Liver (tissue), 9 donors: ENCODE measurements around the gene KIR3DL3. TPM values are rescaled to one million over a fixed set of nuclear protein-coding genes. Genes with fewer than 3 reads are reported as not detected.

Experiments
- DNase-seq: peaks from one replicate; pipeline ENCODE4 v3.0.0-alpha.2; 2017; ENCODE audit warnings: low spot score
- H3K27ac ChIP-seq, 2 donors: one replicate each; pipeline ENCODE4 v1.7.0; 2013; ENCODE audit warnings: inconsistent platforms in 2 of 2, low read length in 2 of 2, control low read depth in 1 of 2, low read depth in 1 of 2, mild to moderate bottlenecking in 1 of 2
- H3K27me3 ChIP-seq, 4 donors: one replicate each; pipeline versions ENCODE4 v1.6.1 to v1.7.0; 2013; ENCODE audit warnings: low read length in 3 of 4, inconsistent platforms in 1 of 4, mild to moderate bottlenecking in 1 of 4, moderate library complexity in 1 of 4; ENCODE audit not compliant: control insufficient read depth in 4 of 4, insufficient read depth in 4 of 4
- H3K36me3 ChIP-seq, 4 donors: one replicate each; pipeline versions ENCODE4 v1.6.1 to v1.7.0; 2013; ENCODE audit warnings: low read length in 3 of 4, mild to moderate bottlenecking in 3 of 4, low read depth in 1 of 4, moderate library complexity in 1 of 4; ENCODE audit not compliant: control insufficient read depth in 4 of 4, insufficient read depth in 3 of 4
- H3K4me1 ChIP-seq, 4 donors: one replicate each; pipeline versions ENCODE4 v1.6.1 to v1.7.0; 2013; ENCODE audit warnings: low read length in 3 of 4, mild to moderate bottlenecking in 3 of 4, moderate library complexity in 1 of 4; ENCODE audit not compliant: control insufficient read depth in 4 of 4, insufficient read depth in 4 of 4
- H3K4me3 ChIP-seq, 3 donors: one replicate each; pipeline versions ENCODE4 v1.6.1 to v1.7.0; 2013; ENCODE audit warnings: low read length in 3 of 3, control low read depth in 1 of 3, low read depth in 1 of 3, mild to moderate bottlenecking in 1 of 3
- H3K9ac ChIP-seq, 2 donors: one replicate each; pipeline ENCODE4 v1.7.0; 2013; ENCODE audit warnings: low read length in 2 of 2, mild to moderate bottlenecking in 2 of 2, moderate library complexity in 2 of 2, control low read depth in 1 of 2, low read depth in 1 of 2
- H3K9me3 ChIP-seq, 4 donors: one replicate each; pipeline versions ENCODE4 v1.6.1 to v1.7.0; 2013; ENCODE audit warnings: low read length in 3 of 4; ENCODE audit not compliant: control insufficient read depth in 4 of 4
- EGR1 ChIP-seq, 2 donors: IDR thresholded peaks; 2 replicates each; pipeline ENCODE4 v1.6.1; 2016 to 2018; ENCODE audit warnings: antibody characterized with exemption in 2 of 2, low read depth in 2 of 2
- FOXA2 ChIP-seq: IDR thresholded peaks from 2 replicates; pipeline ENCODE4 v1.6.1; 2016; ENCODE audit warnings: antibody characterized with exemption
- HNF4G ChIP-seq: IDR thresholded peaks from 2 replicates; pipeline ENCODE4 v1.6.1; 2016; ENCODE audit warnings: antibody characterized with exemption
- JUND ChIP-seq, 2 donors: IDR thresholded peaks; 2 replicates each; pipeline ENCODE4 v1.6.1; 2016; ENCODE audit warnings: antibody characterized with exemption in 2 of 2
- NR2F2 ChIP-seq: IDR thresholded peaks from 2 replicates; pipeline ENCODE4 v1.6.1; 2016; ENCODE audit warnings: antibody characterized with exemption
- TAF1 ChIP-seq: conservative IDR thresholded peaks from 2 replicates; pipeline ENCODE4 v1.6.1; 2016; ENCODE audit warnings: antibody characterized with exemption, mild to moderate bottlenecking
- YY1 ChIP-seq: IDR thresholded peaks from 2 replicates; pipeline ENCODE4 v1.6.1; 2016; ENCODE audit warnings: antibody characterized with exemption, mild to moderate bottlenecking
- WGBS: extraction: QIAGEN DNeasy Blood & Tissue Kit; methylation state at CpG from one replicate; pipeline ENCODE4 v1.1.7; 2013; 5-methylcytosine and 5-hydroxymethylcytosine counted together
- polyA plus RNA-seq, 2 donors: library from polyadenylated mRNA; stranded (reverse) in 1 of 2; unstranded in 1 of 2; fragments of 200-250 nt in 1 of 2; fragments of >200 nt in 1 of 2; fragmentation: Nextera tagmentation in 1 of 2; extraction: Ambion mirVana in 1 of 2; gene quantifications; one replicate each; pipeline versions ENCODE4 v1.2.1 to v1.2.3, GENCODE V29; 2013 to 2015
- total RNA-seq, 2 donors: library from RNA; depleted of rRNA; stranded (reverse); fragments of >200 nt; gene quantifications; one replicate each; pipeline ENCODE4 v1.2.3, GENCODE V29; 2014
- TF ChIP-seq, protein P1 (sequence below): fragments of 150-350 bp; IDR thresholded peaks from 2 replicates; pipeline ENCODE4 v1.5.1; 2017; ENCODE audit warnings: improper control_type of control experiment, low read depth, low read length; ENCODE audit not compliant: missing input control
- TF ChIP-seq, protein P2 (sequence below): IDR thresholded peaks from 2 replicates; pipeline ENCODE4 v1.6.1; 2016; ENCODE audit warnings: antibody characterized with exemption
- TF ChIP-seq, protein P3 (sequence below): IDR thresholded peaks from 2 replicates; pipeline ENCODE4 v1.6.1; 2016; ENCODE audit warnings: antibody characterized with exemption
- TF ChIP-seq, protein P4 (sequence below): IDR thresholded peaks from 2 replicates; pipeline ENCODE4 v1.6.1; 2016; ENCODE audit warnings: antibody characterized with exemption
- TF ChIP-seq, protein P5 (sequence below): IDR thresholded peaks from 2 replicates; pipeline ENCODE4 v1.6.1; 2016; ENCODE audit warnings: antibody characterized with exemption, mild to moderate bottlenecking
- donor health status: healthy.
- donor health status: healthy.
- donor health status: healthy.
- donor health status: healthy.
- donor health status: healthy.

The KIR3DL3 gene
- total and polyA plus RNA-seq, 4 donors = 0.05 TPM; not detected in 3

DNA sequence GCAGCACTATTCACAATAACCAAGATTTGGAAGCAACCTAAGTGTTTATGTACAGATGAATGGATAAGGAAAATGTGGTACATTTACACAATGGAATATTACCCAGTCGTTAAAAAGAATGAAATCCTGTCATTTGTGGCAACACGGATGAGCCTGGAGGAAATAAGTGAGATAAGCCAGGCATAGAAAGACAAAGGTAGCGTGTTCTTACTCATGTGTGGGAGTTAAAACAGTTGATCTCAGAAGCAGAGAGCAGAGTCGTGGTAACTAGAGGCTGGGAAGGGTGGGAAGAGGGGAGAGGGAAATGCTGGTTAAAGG is 32.0 kb upstream of the KIR3DL3 start:
- Histone ChIP-seq H3K4me1 (no peaks in the 10 kb centered on the region), H3K27ac (no peak overlapping the region), H3K27me3 (peaks cover 0 to 8% (median 2%) of the 10 kb centered on the region in 4 donors), H3K4me3 (no peak overlapping the region), H3K9ac (no peak overlapping the region), H3K36me3 (no peaks in the 10 kb centered on the region), H3K9me3 (no peaks in the 10 kb centered on the region)
- no peak for TF ChIP-seq NR2F2
- TF ChIP-seq, protein P1, sequence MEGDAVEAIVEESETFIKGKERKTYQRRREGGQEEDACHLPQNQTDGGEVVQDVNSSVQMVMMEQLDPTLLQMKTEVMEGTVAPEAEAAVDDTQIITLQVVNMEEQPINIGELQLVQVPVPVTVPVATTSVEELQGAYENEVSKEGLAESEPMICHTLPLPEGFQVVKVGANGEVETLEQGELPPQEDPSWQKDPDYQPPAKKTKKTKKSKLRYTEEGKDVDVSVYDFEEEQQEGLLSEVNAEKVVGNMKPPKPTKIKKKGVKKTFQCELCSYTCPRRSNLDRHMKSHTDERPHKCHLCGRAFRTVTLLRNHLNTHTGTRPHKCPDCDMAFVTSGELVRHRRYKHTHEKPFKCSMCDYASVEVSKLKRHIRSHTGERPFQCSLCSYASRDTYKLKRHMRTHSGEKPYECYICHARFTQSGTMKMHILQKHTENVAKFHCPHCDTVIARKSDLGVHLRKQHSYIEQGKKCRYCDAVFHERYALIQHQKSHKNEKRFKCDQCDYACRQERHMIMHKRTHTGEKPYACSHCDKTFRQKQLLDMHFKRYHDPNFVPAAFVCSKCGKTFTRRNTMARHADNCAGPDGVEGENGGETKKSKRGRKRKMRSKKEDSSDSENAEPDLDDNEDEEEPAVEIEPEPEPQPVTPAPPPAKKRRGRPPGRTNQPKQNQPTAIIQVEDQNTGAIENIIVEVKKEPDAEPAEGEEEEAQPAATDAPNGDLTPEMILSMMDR = no peak
- DNase-seq = no peak
- WGBS = 56% methylated on average over 4 of the region's 4 CpGs

DNA sequence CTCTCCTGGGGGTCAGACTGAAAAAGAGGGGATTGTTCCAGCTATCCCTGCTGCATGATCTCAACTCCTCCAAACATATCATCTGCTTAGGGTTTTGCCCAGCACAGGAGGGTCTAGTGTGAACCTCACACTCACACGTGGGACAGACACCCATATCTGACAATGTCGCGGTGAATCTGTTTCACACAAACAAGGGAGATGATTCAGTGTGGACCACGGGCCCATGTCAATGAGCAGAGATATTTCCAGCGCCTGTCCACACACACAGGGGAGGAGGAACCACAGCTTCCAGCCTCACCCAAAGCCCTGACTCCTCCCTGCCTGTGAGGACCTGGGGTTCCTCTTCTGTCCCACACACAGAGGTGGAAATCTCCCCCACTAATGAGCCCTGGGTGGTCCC is 29.6 kb upstream of the KIR3DL3 start:
- H3K36me3 ChIP-seq = no peaks in the 10 kb centered on the region
- no peak overlapping the region for H3K9ac ChIP-seq
- TF ChIP-seq, protein P2, sequence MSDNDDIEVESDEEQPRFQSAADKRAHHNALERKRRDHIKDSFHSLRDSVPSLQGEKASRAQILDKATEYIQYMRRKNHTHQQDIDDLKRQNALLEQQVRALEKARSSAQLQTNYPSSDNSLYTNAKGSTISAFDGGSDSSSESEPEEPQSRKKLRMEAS = no peak
- TF ChIP-seq, protein P1 = no peak
- no peak for TF ChIP-seq TAF1
- TF ChIP-seq, protein P3, sequence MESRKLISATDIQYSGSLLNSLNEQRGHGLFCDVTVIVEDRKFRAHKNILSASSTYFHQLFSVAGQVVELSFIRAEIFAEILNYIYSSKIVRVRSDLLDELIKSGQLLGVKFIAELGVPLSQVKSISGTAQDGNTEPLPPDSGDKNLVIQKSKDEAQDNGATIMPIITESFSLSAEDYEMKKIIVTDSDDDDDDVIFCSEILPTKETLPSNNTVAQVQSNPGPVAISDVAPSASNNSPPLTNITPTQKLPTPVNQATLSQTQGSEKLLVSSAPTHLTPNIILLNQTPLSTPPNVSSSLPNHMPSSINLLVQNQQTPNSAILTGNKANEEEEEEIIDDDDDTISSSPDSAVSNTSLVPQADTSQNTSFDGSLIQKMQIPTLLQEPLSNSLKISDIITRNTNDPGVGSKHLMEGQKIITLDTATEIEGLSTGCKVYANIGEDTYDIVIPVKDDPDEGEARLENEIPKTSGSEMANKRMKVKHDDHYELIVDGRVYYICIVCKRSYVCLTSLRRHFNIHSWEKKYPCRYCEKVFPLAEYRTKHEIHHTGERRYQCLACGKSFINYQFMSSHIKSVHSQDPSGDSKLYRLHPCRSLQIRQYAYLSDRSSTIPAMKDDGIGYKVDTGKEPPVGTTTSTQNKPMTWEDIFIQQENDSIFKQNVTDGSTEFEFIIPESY = no peak
- no peak for TF ChIP-seq JUND (IDR thresholded peaks at IDR 0.05)
- TF ChIP-seq YY1 = no peak
- no peak for TF ChIP-seq NR2F2
- H3K27ac ChIP-seq = no peak overlapping the region
- no peaks in the 10 kb centered on the region for H3K4me1 ChIP-seq
- H3K4me3 ChIP-seq = no peak overlapping the region
- 70% methylated on average over 5 of the region's 5 CpGs for WGBS
- no peaks in the 10 kb centered on the region for H3K9me3 ChIP-seq
- H3K27me3 ChIP-seq = peaks cover 0 to 4% (median under 1%) of the 10 kb centered on the region in 4 donors
- DNase-seq = no peak

DNA sequence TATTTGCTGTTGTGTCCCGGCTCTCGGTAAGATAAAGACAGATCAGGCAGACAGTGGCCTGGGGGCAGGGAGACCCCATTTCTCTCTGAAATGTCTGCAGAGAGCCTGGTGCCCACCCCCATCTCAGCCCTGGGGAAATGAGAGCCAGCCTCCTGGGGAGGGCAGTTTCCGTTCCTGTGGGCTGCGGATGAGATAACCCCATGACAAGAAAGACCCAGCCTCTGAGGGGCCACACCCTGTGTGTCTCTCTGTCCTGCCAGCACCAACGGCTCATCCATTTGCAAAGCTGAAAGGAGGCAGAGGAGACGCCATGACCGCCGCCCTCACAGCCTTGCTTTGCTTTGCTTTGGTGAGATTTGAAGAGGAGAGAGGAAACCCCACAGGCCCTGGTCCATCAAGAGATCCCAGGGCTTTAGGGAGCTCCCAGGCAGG is 28.1 kb upstream of the KIR3DL3 start:
- H3K27ac ChIP-seq = no peak overlapping the region
- no peak overlapping the region for H3K9ac ChIP-seq
- no peaks in the 10 kb centered on the region for H3K9me3 ChIP-seq
- peaks cover 0 to 5% (median 2%) of the 10 kb centered on the region in 4 donors for H3K27me3 ChIP-seq
- 57% methylated on average over 8 of the region's 8 CpGs for WGBS
- DNase-seq = no peak
- H3K4me1 ChIP-seq = no peaks in the 10 kb centered on the region
- H3K36me3 ChIP-seq = no peaks in the 10 kb centered on the region
- no peak overlapping the region for H3K4me3 ChIP-seq
- TF ChIP-seq, protein P4, sequence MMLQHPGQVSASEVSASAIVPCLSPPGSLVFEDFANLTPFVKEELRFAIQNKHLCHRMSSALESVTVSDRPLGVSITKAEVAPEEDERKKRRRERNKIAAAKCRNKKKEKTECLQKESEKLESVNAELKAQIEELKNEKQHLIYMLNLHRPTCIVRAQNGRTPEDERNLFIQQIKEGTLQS = no peak
- TF ChIP-seq HNF4G (no peak), YY1 (no peak), FOXA2 (no peak), EGR1 (IDR thresholded peaks at IDR 0.05; ENCODE audit: low read depth in 2 of 2) (no peak)
- TF ChIP-seq, protein P5, sequence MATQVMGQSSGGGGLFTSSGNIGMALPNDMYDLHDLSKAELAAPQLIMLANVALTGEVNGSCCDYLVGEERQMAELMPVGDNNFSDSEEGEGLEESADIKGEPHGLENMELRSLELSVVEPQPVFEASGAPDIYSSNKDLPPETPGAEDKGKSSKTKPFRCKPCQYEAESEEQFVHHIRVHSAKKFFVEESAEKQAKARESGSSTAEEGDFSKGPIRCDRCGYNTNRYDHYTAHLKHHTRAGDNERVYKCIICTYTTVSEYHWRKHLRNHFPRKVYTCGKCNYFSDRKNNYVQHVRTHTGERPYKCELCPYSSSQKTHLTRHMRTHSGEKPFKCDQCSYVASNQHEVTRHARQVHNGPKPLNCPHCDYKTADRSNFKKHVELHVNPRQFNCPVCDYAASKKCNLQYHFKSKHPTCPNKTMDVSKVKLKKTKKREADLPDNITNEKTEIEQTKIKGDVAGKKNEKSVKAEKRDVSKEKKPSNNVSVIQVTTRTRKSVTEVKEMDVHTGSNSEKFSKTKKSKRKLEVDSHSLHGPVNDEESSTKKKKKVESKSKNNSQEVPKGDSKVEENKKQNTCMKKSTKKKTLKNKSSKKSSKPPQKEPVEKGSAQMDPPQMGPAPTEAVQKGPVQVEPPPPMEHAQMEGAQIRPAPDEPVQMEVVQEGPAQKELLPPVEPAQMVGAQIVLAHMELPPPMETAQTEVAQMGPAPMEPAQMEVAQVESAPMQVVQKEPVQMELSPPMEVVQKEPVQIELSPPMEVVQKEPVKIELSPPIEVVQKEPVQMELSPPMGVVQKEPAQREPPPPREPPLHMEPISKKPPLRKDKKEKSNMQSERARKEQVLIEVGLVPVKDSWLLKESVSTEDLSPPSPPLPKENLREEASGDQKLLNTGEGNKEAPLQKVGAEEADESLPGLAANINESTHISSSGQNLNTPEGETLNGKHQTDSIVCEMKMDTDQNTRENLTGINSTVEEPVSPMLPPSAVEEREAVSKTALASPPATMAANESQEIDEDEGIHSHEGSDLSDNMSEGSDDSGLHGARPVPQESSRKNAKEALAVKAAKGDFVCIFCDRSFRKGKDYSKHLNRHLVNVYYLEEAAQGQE = no peak
- TF ChIP-seq, protein P3 = no peak
- TF ChIP-seq, protein P2 = no peak
